CD4-positive, alpha-beta T cell treated with Interleukin-21 for 1 hour (primary cell): ENCODE results near the gene TNNT2.

Source experiments
- DNase-seq: peaks from one replicate; pipeline ENCODE4 v3.0.0-alpha.2; 2020

The TNNT2 gene

DNA sequence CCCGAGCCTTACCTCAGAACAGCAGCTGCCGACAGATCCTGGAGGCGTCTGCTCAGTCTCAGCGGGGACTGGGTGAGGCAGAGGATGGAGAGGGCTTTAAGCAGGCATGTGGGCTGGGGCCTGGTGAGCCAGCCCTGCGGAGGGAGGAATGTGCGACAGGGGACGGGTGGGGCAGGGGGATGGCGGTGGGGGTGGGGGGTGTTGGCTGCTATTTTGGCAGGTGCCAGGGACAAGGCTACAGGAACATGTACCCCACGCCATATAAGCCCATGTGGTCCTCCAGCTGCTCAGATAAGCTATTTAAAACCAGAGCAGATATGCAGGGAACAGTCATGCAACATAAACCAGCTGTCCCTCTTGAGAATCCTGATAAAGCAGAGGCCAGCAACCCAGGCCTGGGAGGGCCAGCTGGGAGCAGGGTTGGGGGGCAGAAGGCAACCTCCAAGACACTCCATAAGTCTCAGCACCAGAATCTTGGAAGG is at the start of gene TNNT2:
TSS of gene TNNT2 (minus strand) at position 70 of the 482 bp plus-strand sequence. CDS start 4,426 bp downstream, outside the sequence.
- DNase-seq, result no peak

DNA sequence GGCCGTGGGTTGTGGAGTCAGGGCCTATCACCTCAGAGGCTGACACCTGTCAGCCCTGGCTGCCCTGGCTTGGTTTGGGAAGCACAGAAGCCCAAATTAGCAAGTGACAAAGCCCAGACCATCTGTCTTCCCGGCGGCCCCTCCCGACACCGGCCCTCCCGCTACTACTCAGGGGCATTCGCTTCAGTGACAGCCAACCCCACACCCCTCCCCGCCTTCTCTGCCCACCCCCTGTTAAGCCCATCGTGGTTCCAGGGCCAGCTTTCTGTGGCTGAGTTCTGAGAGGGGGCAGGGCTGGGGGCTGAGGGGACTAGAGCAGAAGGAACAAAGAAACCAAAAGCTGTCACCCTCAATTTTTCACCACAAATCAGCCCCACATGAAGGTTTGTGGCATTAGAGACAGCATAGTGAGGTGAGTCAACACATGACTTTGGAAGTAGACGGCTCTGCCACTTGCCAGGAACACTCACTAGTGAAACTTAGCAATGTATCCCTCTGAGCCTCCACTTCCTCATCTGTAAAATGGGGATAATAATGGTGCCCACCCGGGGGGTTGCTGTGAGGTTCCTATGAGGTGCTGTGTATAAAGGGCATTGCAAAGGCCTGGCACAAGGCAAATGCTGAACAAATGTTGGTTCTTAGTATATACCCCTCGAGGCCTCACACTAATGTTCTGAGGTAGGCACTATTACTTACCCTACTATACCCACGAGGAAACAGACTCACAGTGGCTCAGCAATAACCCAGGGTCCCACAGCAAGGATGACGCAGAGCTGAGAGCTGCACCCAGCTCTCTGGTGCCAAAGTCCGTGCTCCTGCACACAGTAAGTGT is 49.2 kb upstream of the TNNT2 start:
- no peak for DNase-seq

DNA sequence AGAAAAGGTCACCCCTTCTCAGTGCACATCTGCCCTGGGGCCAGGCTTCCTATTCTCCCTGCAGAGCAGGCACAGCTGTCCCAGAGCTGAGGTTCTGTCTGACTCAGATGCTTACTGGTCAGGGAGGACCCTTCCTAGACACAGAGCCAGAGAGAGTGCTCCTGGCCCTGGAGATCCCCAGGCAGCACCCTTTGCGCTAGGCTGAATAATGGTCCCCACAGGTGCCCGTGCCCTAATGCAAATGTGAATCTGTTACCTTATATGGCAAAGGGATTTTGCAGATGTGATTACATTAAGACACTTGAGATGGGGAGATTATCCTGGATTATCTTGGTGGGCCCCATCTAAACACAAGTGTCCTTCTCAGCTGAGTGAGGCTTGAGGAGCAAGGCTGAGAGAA is 46.7 kb upstream of the TNNT2 start:
- DNase-seq, result no peak

DNA sequence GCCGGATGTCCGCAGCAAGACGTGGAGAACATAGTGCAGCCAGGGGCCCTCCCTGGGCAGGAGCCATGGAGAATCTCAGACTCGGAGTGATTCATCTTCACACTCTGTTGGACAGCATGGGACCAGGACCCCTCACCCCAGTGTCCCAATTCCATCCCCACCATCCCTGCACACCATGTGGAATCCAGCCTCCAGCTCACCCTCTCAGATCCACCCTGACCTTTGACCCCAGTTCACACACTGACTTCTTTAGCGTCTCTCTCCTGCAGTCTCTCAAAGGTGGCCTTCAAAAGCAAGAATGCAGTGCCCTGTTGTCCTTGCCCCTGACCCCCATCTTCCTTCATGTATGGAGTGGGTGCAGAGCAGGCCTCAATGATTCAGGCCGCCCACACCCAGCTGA is 46.2 kb upstream of the TNNT2 start:
- no peak for DNase-seq

DNA sequence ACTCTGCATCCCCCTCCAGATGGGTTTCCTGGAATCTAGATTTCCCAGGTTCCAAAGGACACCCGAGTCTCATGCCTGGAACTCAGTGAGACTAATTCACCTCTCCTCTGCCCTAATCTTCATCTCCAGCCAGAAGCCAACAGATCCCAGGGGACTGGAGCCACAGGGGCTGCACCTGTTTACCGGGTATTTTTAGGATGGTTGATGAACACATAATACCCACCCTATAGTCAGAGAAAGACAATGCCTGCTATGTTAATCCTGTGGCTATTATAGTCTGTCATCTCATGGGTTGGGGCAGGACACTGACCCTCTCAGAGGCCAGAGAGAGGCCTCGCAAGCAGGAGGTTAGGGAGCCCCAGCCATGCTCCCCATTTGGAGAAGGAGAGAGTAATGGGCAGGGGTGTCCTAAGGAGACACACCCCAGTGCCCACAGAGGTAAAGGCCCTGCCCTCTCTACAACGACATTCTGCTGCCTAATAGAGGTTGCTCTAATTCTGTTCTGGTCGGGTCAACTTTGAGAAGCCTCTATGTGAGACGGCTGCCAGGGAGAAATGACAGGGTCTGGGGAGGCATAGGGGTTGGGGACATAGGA is 45.1 kb upstream of the TNNT2 start:
- DNase-seq, result no peak

DNA sequence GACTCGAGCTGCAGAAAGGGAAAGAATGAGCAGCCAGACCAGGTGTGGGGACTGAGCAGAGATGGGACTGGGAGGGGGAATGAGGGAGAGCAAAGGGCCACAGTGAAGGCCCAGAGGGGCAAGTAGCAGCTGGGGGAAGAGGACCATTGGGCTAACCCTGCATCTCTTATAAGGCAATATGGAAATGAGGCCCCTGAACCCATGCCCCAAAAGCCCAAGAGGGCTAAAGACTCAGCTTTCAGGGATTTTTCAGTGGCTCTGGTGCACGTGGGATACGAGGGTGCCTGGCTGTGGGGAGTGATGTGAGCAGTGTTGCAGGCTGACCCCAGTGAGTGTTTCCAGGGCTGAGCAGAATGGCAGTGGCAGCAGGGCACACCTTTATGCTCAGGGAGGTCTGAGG is 44.5 kb upstream of the TNNT2 start:
- no peak for DNase-seq

DNA sequence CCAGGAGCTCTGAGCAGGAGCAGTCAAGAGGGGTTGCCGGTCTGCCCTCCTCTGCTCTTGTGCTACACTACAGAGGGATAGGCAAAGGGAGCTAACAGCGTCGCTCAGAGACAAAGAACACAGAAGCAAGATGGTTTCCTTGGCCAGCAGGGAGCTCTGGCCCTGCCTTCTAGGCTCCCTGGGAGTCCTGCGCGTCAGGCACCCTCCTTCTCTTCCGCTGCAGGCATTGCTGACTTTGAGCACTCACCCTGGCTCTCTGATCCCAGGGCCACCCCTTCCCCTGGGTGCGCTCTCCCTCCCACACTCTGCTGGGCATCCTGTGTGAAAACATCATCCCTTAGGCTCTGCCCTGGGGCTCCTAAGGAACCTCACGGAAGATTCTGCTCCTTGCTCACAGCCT is 43.6 kb upstream of the TNNT2 start:
- no peak for DNase-seq

DNA sequence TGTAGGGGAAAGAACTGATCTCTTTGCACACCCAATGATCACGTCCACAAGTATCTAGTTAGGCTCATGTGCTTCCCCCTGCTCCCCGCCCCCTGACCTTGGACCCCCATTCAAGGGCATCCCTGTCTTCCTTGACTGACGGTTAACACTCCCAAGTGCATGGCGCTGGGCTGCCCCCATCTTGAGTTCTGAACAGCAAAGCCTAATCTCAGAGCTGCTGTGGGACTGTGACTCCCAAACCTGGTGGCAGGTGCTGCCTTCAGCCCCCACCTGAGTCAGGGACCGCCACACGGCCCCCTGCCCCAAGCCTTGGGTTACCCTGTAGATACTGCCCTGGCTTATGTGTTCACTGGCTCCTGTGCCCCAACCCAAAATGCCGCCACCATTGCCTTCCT is 43.1 kb upstream of the TNNT2 start:
- DNase-seq, result no peak

DNA sequence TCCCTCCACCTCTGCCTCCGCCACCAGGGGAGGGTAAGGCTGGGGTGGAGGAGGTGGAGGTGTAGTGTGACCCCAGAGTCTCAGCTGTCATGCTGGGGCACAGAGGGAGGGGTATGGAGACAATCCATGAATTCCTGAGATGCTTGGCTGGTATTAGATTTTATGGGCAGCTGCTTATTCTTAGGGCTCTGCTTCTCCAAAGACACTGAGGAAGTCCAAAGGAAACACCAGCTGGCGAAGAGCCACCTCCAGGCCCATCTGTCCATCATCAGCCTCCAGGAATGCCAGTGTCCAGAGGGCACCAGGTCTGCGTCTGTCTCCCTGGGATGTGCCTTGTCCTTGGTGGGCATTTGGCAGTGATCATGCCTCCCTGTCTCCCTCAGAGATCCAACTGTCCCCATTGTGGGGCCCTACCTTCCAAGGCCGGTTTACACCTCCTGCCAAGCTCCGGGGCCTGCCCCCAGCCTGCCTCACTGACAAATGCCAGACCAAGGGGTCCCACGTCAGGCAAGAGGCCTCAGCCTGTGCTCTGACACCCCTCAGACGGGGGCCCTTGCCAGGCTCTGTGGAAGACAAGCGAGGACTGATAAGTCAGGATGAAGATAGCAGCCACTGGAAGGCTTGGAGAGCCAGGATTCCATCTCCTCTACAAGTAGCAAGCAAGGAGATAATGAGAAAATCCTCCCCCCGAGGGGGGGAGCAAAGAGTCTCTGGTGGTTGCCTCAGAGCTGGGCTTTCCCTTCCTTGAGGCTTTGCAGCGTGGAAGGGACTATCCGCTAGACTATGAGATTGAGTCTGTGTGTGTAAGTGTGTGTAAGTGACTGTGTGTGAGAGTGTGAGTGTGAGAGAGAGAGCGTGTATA is 42.5 kb upstream of the TNNT2 start:
- DNase-seq, result no peak

DNA sequence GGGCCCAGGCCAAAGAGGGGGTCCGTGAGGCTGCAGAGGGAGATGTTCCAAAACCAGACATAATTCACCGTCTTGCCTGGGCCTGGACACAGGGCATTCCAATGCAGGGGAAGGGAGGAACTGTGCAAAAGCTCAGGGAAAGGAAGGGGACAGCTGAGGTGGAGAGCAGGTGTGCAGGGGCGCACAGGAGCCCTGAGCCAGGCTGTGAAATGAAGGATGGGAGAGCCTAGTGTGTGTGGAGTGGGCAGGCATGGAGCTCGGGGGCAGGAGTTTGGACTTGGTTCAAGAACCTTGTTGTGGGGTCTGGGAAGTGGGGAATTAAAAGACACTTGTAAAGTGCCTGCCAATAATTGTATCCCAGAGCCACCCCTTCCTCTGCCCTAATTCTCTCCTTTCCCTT is 41.8 kb upstream of the TNNT2 start:
- no peak for DNase-seq

DNA sequence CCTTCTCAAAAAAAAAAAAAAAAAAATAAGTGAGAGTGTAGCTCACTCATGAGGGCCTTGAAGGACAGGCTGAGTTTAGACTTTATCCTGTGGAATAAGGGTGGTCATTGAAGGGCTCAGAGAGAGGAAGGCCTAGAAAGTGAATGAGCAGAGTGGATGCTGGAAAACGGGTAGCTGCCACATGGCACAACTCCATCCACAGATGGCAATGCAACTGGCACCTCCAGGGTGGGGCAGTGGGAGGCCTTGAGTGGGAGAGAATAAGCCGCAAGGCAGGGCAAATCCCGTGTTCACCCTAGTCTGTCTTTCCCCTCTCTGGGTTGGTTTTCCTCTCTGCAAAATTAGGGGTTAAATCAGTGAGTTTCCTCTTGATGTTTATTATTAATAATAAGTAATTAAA is 41.0 kb upstream of the TNNT2 start:
- no peak for DNase-seq

DNA sequence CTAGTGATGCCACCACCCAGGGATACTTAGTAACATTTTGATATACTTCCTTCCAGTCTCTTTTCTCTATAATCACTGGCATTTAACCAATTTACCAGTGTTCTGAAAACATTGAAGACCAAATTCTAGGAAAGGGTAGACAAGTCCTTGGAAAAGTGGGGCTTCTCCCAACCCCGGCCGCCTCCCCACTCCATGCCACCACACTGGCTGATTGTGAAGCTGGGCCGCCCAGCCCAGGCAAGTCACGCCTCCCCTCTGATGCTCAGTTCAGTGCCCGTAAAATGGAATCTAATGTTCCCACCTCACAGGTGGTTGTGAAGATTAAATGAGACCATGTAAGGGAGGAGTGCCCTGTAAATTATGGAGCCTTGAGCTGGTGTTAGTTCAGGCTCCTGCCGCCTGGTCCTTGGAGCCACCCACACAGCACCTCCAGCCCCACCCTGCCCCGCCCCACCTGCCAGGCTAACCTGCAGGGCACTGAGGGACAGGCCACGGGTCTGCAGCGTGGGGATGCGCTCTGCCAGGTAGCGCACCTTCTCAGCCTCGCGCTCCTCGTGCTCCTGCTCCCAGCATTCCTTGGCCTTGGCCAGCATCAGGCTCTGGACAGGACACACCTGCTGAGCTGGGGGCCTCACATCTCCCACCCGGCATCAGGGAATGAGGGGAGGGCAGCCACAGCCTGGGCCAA is 36.7 kb upstream of the TNNT2 start:
- DNase-seq, result no peak

DNA sequence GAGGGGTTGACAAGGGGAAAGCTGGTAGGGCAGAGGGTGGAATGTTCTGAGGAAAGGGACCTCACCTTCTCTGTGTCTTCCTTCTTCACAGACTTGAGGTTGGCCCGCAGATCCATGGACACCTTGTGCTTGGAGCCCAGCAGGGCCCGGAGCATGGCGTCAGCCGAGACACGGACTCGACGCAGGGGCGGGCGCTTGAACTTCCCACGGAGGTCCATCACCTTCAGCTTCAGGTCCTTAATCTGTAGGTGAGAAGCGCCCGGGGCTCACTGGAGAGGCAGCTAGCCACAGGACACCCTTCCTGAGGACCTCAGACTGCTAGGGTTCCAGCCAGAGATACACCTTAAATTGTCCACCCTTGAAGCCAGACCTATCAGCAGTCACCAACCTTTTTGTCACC is 33.8 kb upstream of the TNNT2 start:
- DNase-seq, result no peak

DNA sequence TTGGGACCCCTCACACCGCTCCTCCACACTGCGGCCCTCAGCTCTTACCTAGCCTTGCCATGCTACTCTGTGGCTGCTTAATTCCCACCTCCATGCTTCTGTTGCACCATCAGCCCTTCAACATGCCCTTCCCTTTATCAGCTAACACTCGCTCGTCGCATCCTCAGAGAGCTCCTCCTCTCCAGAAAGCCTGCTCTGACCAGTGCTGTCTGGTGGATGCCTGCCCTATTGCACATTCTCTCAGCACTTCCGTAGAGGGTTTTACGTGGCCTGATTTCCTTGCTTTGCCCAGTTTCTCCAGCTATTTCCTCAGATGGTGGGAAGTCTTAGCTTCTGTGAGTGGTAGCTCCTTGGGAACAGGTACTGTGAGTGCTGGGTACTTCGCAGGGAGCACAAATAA is 32.0 kb upstream of the TNNT2 start:
- DNase-seq, result no peak

DNA sequence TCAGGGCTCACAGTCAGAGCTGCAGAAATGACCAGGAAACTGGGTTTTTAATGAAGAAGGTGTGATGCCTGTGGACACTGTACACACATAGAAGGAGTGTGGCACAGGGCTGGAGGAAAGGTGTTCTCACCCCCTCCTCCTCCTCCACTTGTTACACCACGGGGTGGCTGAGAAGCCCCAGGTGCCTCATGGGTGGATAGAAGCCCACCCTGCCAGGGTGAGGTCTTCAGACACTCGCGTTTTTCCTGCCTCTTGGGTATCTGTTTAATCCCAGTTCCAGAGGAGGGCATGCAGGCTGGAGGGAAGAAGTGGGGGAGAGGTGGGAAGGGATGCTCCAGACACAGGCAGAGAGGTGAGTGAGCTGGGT is 31.3 kb upstream of the TNNT2 start:
- no peak for DNase-seq

DNA sequence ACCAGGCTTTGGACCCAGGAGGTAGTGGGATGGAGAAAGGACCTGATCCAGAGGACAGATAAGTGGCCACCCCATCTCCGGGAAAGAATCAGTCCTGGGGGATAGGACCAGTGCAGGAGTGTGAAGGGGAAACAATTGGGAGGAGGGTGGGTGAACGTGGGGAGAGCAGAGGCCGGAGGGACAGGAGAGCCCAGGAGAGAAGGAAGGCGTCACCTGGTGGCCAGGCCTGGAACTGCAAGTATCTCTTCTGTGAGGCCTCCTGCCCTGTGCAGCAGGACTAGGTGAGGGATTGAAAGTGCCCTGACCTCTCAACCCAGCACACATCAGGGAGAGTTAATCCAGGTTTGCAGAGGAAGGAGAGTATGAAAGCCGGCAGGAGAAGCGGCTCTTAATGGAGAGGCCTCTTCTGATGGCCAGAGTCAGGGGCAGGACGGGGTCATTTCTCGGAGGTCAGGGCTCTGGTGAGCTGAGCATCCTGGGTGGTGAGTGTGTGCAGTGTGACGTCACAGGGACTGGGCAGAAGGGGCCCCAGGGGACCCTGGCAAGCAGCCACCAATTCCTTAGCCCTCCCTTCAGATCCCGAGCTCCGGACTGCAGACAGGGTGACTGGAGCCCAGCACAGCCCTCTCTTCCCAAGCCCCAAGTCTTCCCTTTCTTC is 30.8 kb upstream of the TNNT2 start:
- DNase-seq, result peak; percentile 51

DNA sequence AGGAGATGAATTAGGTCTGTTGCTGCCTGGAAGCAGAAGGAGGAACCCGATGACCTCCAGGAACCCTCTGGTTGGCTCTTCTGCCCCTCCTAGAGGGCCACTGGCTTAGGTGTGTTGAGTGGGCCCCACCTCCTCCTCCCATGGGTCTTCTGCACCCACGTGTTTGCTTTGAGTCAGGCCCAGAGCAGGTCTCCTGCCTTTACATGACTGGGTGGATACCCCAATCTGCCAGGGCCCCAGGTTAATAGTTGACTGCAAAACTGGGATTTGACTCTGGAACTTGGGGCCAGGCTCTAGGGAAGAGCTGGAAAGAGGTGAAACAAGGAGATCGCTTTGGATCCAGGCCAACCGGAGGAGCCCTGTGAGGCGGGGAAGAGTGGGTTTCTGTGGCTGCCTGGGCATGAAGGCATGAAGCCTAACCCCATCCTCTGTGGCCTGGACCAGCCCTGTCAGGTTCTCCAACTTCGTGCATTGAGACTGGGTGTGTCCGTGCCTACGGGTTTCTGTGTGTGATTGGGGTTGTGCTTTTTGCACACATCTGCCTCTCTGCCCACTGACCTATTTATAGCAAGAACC is 29.4 kb upstream of the TNNT2 start:
- no peak for DNase-seq

DNA sequence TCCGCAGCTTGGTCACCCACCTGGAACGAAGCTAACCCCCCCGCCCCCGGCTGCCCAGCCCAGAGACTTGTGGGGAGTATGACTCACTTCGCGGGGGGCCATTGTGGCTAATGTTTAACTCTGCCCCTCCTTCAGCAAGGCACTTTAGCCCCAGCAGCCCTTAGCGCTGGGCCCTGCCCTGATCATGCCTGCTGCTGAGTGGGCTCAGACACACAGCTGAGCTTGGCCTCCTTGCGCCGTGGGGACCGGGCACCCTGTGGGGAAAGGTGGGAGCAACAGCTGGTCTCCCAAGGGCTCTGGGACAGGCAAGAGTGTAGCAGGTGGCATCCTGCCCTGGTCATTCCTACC is 28.0 kb upstream of the TNNT2 start:
- no peak for DNase-seq

DNA sequence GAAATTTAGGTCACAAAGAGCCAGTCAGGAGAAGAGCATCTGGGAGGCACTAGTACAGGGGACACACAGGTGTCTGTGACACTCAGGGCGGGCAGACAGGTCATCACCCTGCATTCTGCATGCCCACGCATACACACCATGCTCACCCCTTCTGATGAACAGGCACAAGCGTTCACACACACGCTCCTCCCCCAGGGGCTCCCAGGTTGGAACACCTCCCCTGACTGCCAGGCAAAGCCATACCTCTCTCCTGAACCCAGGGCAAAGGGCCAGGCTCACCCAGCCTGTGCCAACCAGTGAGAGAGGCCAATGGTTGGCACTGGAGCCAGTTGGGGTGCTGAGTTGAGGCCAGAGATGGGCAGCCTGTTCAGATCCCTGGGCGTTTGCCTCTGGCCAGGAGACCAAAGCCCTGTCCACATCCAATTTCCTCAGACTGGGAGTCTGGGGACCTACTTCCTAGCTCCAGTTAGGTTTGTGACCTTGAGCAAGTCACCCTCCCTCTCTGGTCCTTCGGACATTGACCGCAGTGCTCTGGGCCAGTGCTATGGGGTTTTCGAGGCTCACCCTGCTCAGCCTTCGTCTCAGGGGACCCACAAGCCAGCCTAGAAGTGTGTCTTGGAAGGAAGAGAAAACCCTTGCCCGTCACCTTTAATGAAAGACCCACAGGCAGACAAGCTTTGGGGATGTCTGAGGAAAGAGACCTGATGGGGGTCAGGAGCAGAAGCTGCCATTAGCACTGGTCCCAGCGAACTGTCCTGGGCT is 27.4 kb upstream of the TNNT2 start:
- DNase-seq, result no peak

DNA sequence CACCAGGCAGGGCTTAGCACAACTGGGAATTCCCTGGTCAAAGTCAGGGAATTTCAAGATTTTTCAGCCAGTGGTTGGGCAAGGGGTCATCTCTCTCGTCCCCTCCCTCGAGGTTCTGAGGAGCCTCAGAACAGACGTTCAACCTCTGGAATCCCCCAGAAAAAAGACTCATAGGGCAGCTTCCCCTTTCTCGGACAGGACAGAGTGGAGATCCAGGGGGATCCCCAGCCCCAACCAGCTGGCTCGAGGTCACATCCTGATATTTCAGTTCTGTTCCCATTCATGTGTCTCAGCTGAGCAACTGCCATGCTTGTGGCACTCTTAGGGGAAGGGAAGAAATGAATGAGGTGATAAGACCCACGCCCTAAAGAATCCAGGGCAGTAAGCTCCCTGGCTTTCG is 26.6 kb upstream of the TNNT2 start:
- DNase-seq, result no peak

DNA sequence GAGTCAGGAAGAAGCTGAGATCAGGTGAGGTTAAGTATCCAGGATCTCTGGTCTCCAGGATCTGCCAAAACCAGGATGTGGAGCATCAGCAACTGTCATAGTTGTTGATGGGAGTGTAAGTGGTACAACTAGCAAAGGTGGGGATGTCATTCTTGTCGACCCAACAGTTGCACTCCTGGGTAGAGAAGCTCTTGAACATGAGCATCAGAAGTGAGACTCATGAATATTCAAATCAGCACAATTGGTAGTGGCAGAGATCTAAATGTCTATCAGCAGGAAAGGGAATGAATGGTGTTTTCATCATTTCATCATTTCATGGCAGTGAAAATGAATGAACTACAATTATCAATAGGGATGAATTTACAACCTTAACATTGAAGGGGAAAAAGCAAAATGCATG is 25.9 kb upstream of the TNNT2 start:
- DNase-seq, result no peak

DNA sequence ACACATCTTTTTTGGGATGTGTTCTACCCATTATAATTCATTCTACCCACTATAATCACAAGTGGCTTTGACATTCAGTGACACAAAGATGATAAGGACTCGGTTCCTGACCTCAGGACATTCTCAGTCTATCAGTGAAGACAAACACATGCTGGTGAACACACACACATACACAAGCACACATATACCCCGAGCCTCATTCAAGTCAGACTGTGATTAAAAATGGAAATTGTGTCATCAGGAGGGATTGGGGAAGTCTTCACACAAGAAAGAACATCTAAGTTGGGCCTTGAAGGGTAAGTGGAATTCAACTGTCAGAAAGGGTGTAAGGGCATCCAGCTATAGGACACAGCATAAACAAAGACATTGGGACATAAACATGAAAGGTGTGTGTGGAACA is 24.2 kb upstream of the TNNT2 start:
- no peak for DNase-seq
